ENCODE measurements around the gene ITK.
A peak's percentile ranks its signal among the peaks of the same experiment; 100 is the strongest.

Gene ITK
- long read RNA-seq: 0 reads

DNA sequence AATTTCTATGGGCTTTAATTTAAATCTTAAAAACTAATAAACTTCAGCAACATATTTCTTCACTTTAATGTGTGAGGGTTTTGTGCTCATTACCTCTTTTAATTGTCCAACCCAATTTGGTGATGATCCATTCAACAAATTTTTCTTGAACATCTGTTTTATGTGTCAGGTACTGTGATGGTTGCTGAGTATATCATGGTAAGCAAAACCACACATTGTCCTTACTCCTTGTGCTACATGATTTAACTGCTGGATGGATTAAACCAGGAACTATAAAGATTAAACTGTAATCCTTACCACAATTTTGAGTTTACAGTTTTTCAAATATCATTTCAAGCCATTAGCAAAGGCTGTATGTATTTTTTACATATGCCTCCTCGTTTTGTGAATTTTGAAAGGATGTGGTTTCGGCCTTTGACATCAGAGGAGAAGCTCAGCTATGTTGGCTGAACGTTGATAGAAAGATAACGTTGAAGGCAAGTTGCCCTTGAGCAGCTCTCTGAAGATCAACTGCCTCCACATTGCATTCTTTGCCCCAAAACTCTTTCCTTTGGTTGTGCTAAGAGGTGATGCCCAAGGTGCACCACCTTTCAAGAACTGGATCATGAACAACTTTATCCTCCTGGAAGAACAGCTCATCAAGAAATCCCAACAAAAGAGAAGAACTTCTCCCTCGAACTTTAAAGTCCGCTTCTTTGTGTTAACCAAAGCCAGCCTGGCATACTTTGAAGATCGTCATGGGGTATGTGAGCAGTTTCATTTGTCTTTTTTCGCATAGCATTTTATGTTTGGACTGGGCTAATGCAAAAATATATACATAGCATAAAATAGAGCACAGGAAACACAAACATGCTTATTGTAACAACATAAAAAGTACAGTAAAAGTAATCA is at the start of gene ITK:
ITK (plus strand) TSS at position 467 of the 891 bp plus-strand sequence; CDS start at position 605, 138 bp downstream.
- DNase-seq (ENCODE audit: low read depth in 1 of 2, low spot score in 1 of 2): no peak
- Histone ChIP-seq H3K27me3 (ENCODE audit: insufficient read depth, poor library complexity, severe bottlenecking) (peaks cover 25% of the 10 kb centered on the region), H3K4me3 (replicated peaks; ENCODE audit: insufficient read depth, low read length) (no peak within 1 kb of the TSS), H3K27ac (replicated peaks) (no peak within 1 kb of the TSS)
- no peak for TF ChIP-seq SPI1 (IDR thresholded peaks at IDR 0.05; ENCODE audit: borderline replicate concordance, low read depth)
- TF ChIP-seq, protein P1, sequence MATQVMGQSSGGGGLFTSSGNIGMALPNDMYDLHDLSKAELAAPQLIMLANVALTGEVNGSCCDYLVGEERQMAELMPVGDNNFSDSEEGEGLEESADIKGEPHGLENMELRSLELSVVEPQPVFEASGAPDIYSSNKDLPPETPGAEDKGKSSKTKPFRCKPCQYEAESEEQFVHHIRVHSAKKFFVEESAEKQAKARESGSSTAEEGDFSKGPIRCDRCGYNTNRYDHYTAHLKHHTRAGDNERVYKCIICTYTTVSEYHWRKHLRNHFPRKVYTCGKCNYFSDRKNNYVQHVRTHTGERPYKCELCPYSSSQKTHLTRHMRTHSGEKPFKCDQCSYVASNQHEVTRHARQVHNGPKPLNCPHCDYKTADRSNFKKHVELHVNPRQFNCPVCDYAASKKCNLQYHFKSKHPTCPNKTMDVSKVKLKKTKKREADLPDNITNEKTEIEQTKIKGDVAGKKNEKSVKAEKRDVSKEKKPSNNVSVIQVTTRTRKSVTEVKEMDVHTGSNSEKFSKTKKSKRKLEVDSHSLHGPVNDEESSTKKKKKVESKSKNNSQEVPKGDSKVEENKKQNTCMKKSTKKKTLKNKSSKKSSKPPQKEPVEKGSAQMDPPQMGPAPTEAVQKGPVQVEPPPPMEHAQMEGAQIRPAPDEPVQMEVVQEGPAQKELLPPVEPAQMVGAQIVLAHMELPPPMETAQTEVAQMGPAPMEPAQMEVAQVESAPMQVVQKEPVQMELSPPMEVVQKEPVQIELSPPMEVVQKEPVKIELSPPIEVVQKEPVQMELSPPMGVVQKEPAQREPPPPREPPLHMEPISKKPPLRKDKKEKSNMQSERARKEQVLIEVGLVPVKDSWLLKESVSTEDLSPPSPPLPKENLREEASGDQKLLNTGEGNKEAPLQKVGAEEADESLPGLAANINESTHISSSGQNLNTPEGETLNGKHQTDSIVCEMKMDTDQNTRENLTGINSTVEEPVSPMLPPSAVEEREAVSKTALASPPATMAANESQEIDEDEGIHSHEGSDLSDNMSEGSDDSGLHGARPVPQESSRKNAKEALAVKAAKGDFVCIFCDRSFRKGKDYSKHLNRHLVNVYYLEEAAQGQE (IDR thresholded peaks at IDR 0.05; ENCODE audit: insufficient replicate concordance, low read depth): no peak
- TF ChIP-seq CTCF (IDR thresholded peaks at IDR 0.05; ENCODE audit: insufficient read depth, low read length): no peak
- TF ChIP-seq GABPA (IDR thresholded peaks at IDR 0.05; ENCODE audit: low read depth): no peak
- TF ChIP-seq POLR2AphosphoS5 (IDR thresholded peaks at IDR 0.05; ENCODE audit: low read depth): no peak

GRCh38 chr5:157130925-157131324 is 49.7 kb upstream of the ITK start:
- Histone ChIP-seq H3K4me3 (replicated peaks; ENCODE audit: insufficient read depth, low read length) (no peak overlapping the region), H3K27ac (replicated peaks) (no peak overlapping the region), H3K27me3 (ENCODE audit: insufficient read depth, poor library complexity, severe bottlenecking) (no peaks in the 10 kb centered on the region)
- TF ChIP-seq POLR2AphosphoS5 (IDR thresholded peaks at IDR 0.05; ENCODE audit: low read depth): no peak
- TF ChIP-seq, protein P1 (IDR thresholded peaks at IDR 0.05; ENCODE audit: insufficient replicate concordance, low read depth): no peak
- TF ChIP-seq SPI1 (IDR thresholded peaks at IDR 0.05; ENCODE audit: borderline replicate concordance, low read depth): peak; percentile 17; the same call in 1 of the 2 replicates
- TF ChIP-seq GABPA (IDR thresholded peaks at IDR 0.05; ENCODE audit: low read depth): no peak
- TF ChIP-seq CTCF (IDR thresholded peaks at IDR 0.05; ENCODE audit: insufficient read depth, low read length): no peak
- DNase-seq (ENCODE audit: low read depth in 1 of 2, low spot score in 1 of 2): no peak

DNA sequence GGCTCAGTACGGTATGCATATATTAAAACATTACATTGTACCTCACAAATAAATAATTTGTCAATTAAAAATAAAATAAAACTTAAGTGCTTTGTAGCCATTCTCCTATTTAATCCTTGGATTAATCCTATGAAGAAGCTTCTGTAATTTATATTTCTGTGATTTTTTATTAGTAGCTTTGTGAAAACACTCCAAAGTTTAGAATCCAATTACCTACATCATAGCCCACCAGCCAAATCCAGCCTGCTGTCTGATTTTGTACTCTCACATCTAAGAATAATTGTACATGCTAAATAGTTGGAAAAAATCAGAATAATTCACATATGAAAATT is 48.4 kb upstream of the ITK start:
- H3K27ac ChIP-seq (replicated peaks): no peak overlapping the region
- no peak overlapping the region for H3K4me3 ChIP-seq (replicated peaks; ENCODE audit: insufficient read depth, low read length)
- DNase-seq (ENCODE audit: low read depth in 1 of 2, low spot score in 1 of 2): no peak
- no peaks in the 10 kb centered on the region for H3K27me3 ChIP-seq (ENCODE audit: insufficient read depth, poor library complexity, severe bottlenecking)
- TF ChIP-seq CTCF (IDR thresholded peaks at IDR 0.05; ENCODE audit: insufficient read depth, low read length) (no peak), POLR2AphosphoS5 (IDR thresholded peaks at IDR 0.05; ENCODE audit: low read depth) (no peak), SPI1 (IDR thresholded peaks at IDR 0.05; ENCODE audit: borderline replicate concordance, low read depth) (no peak), GABPA (IDR thresholded peaks at IDR 0.05; ENCODE audit: low read depth) (no peak)
- TF ChIP-seq, protein P1 (IDR thresholded peaks at IDR 0.05; ENCODE audit: insufficient replicate concordance, low read depth): no peak

Measured in HL-60 (cell line).